ENCODE data around the gene PDIA3.
A peak's percentile ranks its signal among the peaks of the same experiment; 100 is the strongest.

Gene PDIA3

DNA sequence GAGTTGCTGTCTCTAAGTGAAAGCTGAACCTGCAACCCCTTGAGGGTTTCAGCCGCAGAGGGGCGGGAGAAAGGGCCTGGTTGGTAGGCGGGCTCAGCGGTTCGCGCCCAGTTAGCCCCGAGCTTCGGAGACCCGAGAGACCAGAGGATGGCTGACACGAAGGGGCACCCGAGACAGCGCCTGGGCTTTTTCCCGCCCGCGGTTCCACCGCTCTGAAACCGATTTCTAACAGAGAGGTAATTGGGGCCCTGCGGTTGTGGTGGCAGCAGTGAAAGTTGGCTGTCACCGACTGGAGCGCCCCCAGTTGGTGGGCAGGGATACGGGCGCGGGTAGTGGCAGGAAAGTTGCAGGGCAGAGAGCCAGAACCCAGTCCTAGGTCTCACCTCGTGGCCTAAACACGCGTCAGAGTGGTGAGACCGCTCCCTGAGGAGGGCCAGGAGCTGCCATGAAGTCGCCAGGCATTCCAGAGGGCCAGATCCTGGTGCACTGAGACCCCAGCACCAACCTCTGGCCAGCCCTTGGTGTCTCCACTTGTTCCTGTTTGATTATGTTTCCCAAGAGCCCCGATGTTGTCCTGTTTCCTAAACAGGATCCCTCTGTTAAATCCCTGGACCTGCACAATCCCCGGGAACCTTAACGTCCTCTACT lies 31.2 kb downstream of the PDIA3 start:
- peak; percentile 91 for DNase-seq (ENCODE audit: low read depth)
- Histone ChIP-seq H3K27me3 (replicated peaks; ENCODE audit: control insufficient read depth, insufficient read depth, low read length) (no peaks in the 10 kb centered on the region), H3K4me3 (ENCODE audit: low read length) (peak overlapping the region; percentile 92), H3K4me1 (ENCODE audit: control insufficient read depth, insufficient read depth, low read length) (peaks cover 11% of the 10 kb centered on the region), H3K9ac (ENCODE audit: low read length) (peak overlapping the region; percentile 82), H3K9me3 (ENCODE audit: control insufficient read depth, low read length) (no peaks in the 10 kb centered on the region), H3K36me3 (ENCODE audit: control insufficient read depth, insufficient read depth, low read length, severe bottlenecking) (peaks cover 16% of the 10 kb centered on the region)

DNA sequence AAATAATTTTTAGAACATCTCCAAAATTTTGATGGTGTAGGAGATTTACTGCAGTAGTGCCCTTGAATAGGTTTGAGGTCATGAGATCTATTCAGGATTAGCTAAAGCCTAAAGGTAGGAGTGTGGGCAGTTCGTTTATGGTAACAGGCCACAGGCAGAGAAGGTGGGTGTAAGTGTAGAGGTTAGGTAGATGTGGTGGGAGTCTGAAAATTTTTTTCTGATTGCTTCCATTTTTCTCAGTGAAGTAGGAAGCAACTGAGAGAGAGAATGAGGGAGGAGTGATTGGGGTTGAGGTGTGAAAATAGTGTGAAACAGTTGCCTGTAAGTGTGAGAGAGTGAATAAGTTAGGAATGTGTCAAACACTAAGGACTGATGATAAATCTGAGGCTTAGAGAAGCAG lies 32.8 kb downstream of the PDIA3 start:
- no peak overlapping the region for H3K4me3 ChIP-seq (ENCODE audit: low read length)
- no peaks in the 10 kb centered on the region for H3K27me3 ChIP-seq (replicated peaks; ENCODE audit: control insufficient read depth, insufficient read depth, low read length)
- no peak for DNase-seq (ENCODE audit: low read depth)
- peaks cover 10% of the 10 kb centered on the region for H3K4me1 ChIP-seq (ENCODE audit: control insufficient read depth, insufficient read depth, low read length)
- H3K36me3 ChIP-seq (ENCODE audit: control insufficient read depth, insufficient read depth, low read length, severe bottlenecking): peaks cover under 1% of the 10 kb centered on the region
- H3K9ac ChIP-seq (ENCODE audit: low read length): no peak overlapping the region
- H3K9me3 ChIP-seq (ENCODE audit: control insufficient read depth, low read length): no peaks in the 10 kb centered on the region

DNA sequence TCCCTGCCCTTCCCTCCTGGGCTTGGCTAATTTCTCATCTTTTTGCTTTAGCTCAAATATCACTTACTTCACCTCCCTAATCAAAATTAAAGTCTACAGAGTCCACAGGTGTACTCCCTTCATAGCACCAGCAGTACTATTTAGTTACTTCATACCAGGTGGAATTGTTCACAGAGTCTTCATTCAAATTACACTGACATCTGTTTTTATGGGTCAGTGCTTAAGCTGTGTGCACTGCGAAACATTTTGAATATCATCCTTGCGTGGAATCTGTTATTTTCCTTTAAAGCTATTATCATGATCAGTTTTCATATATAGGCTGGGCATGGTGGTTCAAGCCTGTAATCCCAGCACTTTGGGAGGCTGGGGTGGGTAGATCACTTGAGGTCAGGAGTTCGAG lies 43.2 kb downstream of the PDIA3 start:
- peaks cover 14% of the 10 kb centered on the region for H3K36me3 ChIP-seq (ENCODE audit: control insufficient read depth, insufficient read depth, low read length, severe bottlenecking)
- DNase-seq (ENCODE audit: low read depth): no peak
- H3K9ac ChIP-seq (ENCODE audit: low read length): no peak overlapping the region
- no peaks in the 10 kb centered on the region for H3K27me3 ChIP-seq (replicated peaks; ENCODE audit: control insufficient read depth, insufficient read depth, low read length)
- H3K4me3 ChIP-seq (ENCODE audit: low read length): no peak overlapping the region
- H3K4me1 ChIP-seq (ENCODE audit: control insufficient read depth, insufficient read depth, low read length): peaks cover 17% of the 10 kb centered on the region
- H3K9me3 ChIP-seq (ENCODE audit: control insufficient read depth, low read length): no peaks in the 10 kb centered on the region

DNA sequence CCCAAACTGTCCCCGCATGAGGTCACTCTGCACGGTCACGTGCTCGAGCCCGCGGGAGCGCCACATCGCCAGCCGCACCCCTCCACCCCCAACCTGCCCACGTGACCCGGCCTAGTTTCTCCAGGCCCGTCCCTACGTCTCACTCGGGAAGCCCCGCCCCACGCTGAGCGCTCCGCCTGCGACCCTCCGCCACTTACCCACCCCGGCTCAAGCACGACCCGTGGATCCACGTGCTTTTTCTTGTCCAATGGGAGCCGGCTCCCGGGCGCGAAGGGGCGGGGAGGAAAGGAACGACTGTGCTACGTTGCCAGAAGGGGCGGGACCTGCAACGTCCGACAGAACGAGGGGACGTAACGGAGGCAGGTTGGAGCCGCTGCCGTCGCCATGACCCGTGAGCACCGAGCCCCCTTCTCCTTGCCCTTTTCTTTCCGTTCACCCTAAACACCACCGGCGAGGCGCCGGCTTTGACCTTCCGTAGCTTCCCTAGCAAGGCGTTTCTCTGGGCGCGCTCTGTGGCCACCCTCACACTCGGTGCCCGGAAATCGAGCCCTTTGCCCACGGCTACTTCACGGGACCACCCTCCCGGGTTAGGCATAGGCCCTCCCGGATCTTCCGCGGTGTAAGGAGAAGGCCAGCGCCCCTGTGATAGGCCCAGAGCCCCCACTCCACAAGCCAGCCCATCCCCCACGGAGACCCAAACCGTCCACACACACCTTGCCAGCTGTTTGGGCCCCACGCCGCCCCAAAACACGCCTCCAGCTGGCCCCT lies 45.9 kb downstream of the PDIA3 start, which contains the start of gene SERF2:
TSS of gene SERF2 (plus strand) at position 328 of the 768 bp plus-strand sequence. CDS start at position 385, 57 bp downstream.
- Histone ChIP-seq H3K36me3 (ENCODE audit: control insufficient read depth, insufficient read depth, low read length, severe bottlenecking) (peaks cover 42% of the 10 kb centered on the region), H3K9me3 (ENCODE audit: control insufficient read depth, low read length) (no peaks in the 10 kb centered on the region), H3K27me3 (replicated peaks; ENCODE audit: control insufficient read depth, insufficient read depth, low read length) (no peaks in the 10 kb centered on the region), H3K9ac (ENCODE audit: low read length) (peak within 1 kb of the TSS; percentile 100), H3K4me3 (ENCODE audit: low read length) (peak within 1 kb of the TSS; percentile 98), H3K4me1 (ENCODE audit: control insufficient read depth, insufficient read depth, low read length) (peaks cover 45% of the 10 kb centered on the region)
- peak; percentile 100 for DNase-seq (ENCODE audit: low read depth)

DNA sequence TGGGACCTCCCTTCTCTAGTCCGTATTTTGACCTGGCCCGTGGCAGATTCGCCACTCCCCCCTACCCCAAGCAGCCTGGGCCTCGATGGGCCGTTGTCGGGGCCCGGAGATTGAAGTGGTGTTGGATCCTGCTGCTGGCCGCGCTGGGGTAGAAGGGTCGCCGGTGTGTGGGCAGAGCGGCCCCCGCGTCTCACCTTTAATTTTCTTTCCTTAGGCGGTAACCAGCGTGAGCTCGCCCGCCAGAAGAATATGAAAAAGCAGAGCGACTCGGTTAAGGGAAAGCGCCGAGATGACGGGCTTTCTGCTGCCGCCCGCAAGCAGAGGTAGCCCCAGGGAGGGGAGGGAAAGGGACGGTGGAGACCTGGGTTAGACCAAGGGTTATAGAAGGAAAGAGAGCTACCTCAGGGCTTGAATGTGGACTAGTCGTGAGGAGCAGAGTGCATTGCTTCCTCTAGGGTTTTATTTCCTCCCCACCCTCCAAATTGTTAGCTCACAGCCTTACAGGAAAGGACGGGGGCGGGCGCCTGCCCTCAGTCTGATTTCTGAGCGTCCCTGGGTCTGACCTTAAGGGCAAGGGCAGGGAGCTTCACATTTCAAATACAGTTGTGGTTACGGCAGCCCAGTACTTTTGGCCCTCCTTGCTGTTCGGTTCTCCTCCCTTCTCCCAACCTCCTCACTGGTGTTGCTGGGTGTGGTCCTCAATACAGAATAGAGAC lies 46.7 kb downstream of the PDIA3 start:
- Histone ChIP-seq H3K9ac (ENCODE audit: low read length) (peak overlapping the region; percentile 100), H3K27me3 (replicated peaks; ENCODE audit: control insufficient read depth, insufficient read depth, low read length) (no peaks in the 10 kb centered on the region), H3K9me3 (ENCODE audit: control insufficient read depth, low read length) (no peaks in the 10 kb centered on the region), H3K36me3 (ENCODE audit: control insufficient read depth, insufficient read depth, low read length, severe bottlenecking) (peaks cover 42% of the 10 kb centered on the region), H3K4me1 (ENCODE audit: control insufficient read depth, insufficient read depth, low read length) (peaks cover 51% of the 10 kb centered on the region), H3K4me3 (ENCODE audit: low read length) (peak overlapping the region; percentile 98)
- DNase-seq (ENCODE audit: low read depth): peak; percentile 61

DNA sequence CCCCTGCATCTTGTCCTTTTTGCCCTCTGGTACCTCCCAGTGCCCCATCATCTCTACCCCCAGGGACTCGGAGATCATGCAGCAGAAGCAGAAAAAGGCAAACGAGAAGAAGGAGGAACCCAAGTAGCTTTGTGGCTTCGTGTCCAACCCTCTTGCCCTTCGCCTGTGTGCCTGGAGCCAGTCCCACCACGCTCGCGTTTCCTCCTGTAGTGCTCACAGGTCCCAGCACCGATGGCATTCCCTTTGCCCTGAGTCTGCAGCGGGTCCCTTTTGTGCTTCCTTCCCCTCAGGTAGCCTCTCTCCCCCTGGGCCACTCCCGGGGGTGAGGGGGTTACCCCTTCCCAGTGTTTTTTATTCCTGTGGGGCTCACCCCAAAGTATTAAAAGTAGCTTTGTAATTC lies 47.4 kb downstream of the PDIA3 start:
- Histone ChIP-seq H3K27me3 (replicated peaks; ENCODE audit: control insufficient read depth, insufficient read depth, low read length) (no peaks in the 10 kb centered on the region), H3K9me3 (ENCODE audit: control insufficient read depth, low read length) (no peaks in the 10 kb centered on the region), H3K36me3 (ENCODE audit: control insufficient read depth, insufficient read depth, low read length, severe bottlenecking) (peaks cover 44% of the 10 kb centered on the region), H3K4me3 (ENCODE audit: low read length) (peak overlapping the region; percentile 98), H3K4me1 (ENCODE audit: control insufficient read depth, insufficient read depth, low read length) (peaks cover 52% of the 10 kb centered on the region), H3K9ac (ENCODE audit: low read length) (peak overlapping the region; percentile 100)
- DNase-seq (ENCODE audit: low read depth): no peak

DNA sequence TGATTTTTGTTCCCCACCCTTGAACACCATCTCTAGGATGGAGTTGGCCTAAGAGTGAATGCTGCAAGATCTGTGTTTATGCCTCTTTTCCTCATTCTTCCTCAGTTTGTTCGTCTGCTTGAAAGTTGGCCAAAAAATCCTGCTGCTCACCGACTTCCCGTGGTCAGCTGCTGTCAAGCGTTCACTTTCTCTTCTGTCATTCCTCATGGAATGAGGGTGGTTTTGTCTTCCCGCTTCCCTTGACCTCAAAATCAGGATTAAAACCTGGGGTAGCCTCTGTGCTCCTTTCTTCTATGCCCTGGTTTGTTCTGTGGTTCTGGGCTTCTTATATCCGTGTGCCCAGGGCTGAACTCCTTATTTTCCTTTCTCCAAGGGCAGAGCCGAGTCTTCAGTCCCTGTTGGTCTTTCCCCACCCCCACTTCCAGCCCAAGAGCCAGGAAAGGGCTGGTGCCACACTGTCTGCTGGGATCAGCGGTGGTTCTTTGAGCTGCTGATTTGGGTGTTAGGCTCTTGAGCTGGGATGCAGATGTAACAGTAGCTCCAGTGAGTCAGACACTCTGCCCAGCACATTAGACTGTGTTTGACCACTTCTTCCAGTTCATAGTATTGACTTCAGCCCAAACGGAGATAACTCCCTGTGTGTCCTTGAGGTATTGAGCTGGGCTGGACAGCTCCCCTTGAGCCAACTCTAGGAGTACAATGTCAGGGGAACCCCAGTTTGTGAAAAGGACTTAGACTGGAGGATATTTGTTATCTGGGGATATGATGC lies 48.2 kb downstream of the PDIA3 start:
- H3K9me3 ChIP-seq (ENCODE audit: control insufficient read depth, low read length): no peaks in the 10 kb centered on the region
- peaks cover 52% of the 10 kb centered on the region for H3K4me1 ChIP-seq (ENCODE audit: control insufficient read depth, insufficient read depth, low read length)
- peak overlapping the region; percentile 100 for H3K9ac ChIP-seq (ENCODE audit: low read length)
- H3K27me3 ChIP-seq (replicated peaks; ENCODE audit: control insufficient read depth, insufficient read depth, low read length): no peaks in the 10 kb centered on the region
- no peak for DNase-seq (ENCODE audit: low read depth)
- H3K4me3 ChIP-seq (ENCODE audit: low read length): peak overlapping the region; percentile 98
- H3K36me3 ChIP-seq (ENCODE audit: control insufficient read depth, insufficient read depth, low read length, severe bottlenecking): peaks cover 52% of the 10 kb centered on the region

DNA sequence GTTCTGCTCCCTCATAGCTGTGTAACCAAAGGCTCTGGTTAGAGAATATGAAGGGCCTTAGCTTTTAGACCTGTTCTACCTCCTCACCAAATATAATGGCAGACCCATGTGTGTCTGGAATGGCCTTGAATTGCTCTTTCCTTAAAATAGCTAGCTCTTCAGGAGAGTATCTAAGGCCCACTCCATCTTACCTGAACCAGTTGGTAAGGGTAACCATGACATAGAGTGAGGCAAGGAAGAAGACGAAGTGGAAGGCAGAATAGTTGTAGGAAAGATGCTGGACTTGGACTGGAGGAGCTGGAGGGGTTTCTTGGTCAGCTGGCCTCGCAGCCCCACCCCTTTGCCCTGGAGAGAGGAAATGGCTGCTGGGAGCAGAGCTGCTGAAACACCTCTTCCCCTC lies 49.0 kb downstream of the PDIA3 start:
- peaks cover 57% of the 10 kb centered on the region for H3K36me3 ChIP-seq (ENCODE audit: control insufficient read depth, insufficient read depth, low read length, severe bottlenecking)
- peaks cover 56% of the 10 kb centered on the region for H3K4me1 ChIP-seq (ENCODE audit: control insufficient read depth, insufficient read depth, low read length)
- H3K9ac ChIP-seq (ENCODE audit: low read length): no peak overlapping the region
- H3K4me3 ChIP-seq (ENCODE audit: low read length): no peak overlapping the region
- H3K27me3 ChIP-seq (replicated peaks; ENCODE audit: control insufficient read depth, insufficient read depth, low read length): no peaks in the 10 kb centered on the region
- DNase-seq (ENCODE audit: low read depth): no peak
- no peaks in the 10 kb centered on the region for H3K9me3 ChIP-seq (ENCODE audit: control insufficient read depth, low read length)

DNA sequence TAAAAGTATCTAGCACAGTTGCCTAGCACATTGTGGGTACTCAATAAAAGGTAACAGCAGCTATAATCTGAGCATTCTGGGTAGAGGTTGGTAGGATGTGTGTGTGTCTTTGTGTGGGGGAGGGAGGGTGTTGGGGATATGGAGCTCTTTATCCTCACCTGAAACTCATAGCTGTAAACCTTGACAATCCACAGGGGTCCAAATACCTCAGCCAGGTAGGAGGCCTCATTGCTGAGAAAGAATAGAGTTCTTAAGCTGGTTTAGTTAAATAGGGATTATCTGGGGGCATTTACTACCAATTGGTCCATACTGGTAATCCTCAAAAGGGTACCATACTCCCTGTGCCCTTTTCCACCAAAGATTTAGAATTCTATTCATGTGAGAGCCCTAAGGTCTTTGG lies 49.8 kb downstream of the PDIA3 start:
- Histone ChIP-seq H3K4me3 (ENCODE audit: low read length) (no peak overlapping the region), H3K9me3 (ENCODE audit: control insufficient read depth, low read length) (no peaks in the 10 kb centered on the region), H3K36me3 (ENCODE audit: control insufficient read depth, insufficient read depth, low read length, severe bottlenecking) (peaks cover 57% of the 10 kb centered on the region), H3K4me1 (ENCODE audit: control insufficient read depth, insufficient read depth, low read length) (peaks cover 57% of the 10 kb centered on the region), H3K9ac (ENCODE audit: low read length) (no peak overlapping the region), H3K27me3 (replicated peaks; ENCODE audit: control insufficient read depth, insufficient read depth, low read length) (no peaks in the 10 kb centered on the region)
- no peak for DNase-seq (ENCODE audit: low read depth)

DNA sequence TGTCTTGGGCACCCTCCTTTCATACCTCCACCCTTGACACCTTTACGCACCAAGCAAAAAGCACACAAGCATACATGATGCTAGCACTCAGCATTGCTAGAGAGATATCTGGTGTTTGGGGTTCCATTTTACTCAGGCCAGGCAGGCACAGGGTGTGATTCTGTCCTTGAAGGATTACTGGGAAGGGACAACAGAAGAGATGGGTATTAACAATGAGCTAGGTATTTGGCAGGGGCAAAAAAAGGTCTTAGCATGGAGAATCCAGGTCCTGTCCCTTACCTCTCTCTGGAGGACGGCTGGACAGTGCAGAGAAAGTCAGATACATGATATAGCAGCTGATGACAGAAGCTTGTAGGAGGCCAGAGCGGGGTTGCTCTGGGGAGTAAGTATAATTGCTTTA lies 50.3 kb downstream of the PDIA3 start:
- Histone ChIP-seq H3K4me3 (ENCODE audit: low read length) (no peak overlapping the region), H3K36me3 (ENCODE audit: control insufficient read depth, insufficient read depth, low read length, severe bottlenecking) (peaks cover 59% of the 10 kb centered on the region), H3K4me1 (ENCODE audit: control insufficient read depth, insufficient read depth, low read length) (peaks cover 59% of the 10 kb centered on the region), H3K27me3 (replicated peaks; ENCODE audit: control insufficient read depth, insufficient read depth, low read length) (no peaks in the 10 kb centered on the region), H3K9me3 (ENCODE audit: control insufficient read depth, low read length) (no peaks in the 10 kb centered on the region), H3K9ac (ENCODE audit: low read length) (no peak overlapping the region)
- no peak for DNase-seq (ENCODE audit: low read depth)
